ENCODE data around the gene TRPM4. TPM values are rescaled to one million over a fixed set of nuclear protein-coding genes. Genes with fewer than 3 reads are reported as not detected.
A peak's percentile ranks its signal among the peaks of the same experiment; 100 is the strongest.

Gene TRPM4
- total and polyA plus RNA-seq, 2 donors (not counting 3 experiments of a cell fraction or from before 2014, with no cell fraction given): 17.6 to 38.9 TPM

GRCh38 chr19:49194408-49194807, 36.8 kb downstream of the TRPM4 start:
- H3K36me3 ChIP-seq (ENCODE audit: control insufficient read depth in 2 of 2, extremely low read depth in 1 of 2, insufficient read depth in 2 of 2, low read length in 2 of 2): peaks cover 0 to 2% of the 10 kb centered on the region in 2 experiments
- no peak for TF ChIP-seq JUN (IDR thresholded peaks at IDR 0.05; ENCODE audit: borderline replicate concordance, insufficient read depth, insufficient read length, low read depth)
- no peak for TF ChIP-seq GATA2 (IDR thresholded peaks at IDR 0.05; ENCODE audit: insufficient read depth, insufficient read length, low read depth, low read length)
- TF ChIP-seq FOS (IDR thresholded peaks at IDR 0.05; ENCODE audit: borderline replicate concordance, insufficient read depth, low read length): no peak
- TF ChIP-seq MYC (IDR thresholded peaks at IDR 0.05; ENCODE audit: low read depth, low read length): no peak
- no peak for TF ChIP-seq MAX (IDR thresholded peaks at IDR 0.05; ENCODE audit: insufficient read depth, insufficient read length)
- TF ChIP-seq CTCF (IDR thresholded peaks at IDR 0.05; ENCODE audit: extremely low read depth in 1 of 2, insufficient read depth in 1 of 2, low read depth in 1 of 2, low read length in 2 of 2): no peak
- TF ChIP-seq EZH2 (IDR thresholded peaks at IDR 0.05; ENCODE audit: borderline replicate concordance, low read depth, low read length, severe bottlenecking): no peak
- no peak for TF ChIP-seq POLR2AphosphoS5 (IDR thresholded peaks at IDR 0.05; ENCODE audit: insufficient read depth, low read depth, low read length)
- no peak for TF ChIP-seq POLR2A (IDR thresholded peaks at IDR 0.05; ENCODE audit: low read depth, low read length)
- H3K27me3 ChIP-seq (ENCODE audit: control insufficient read depth in 2 of 2, insufficient read depth in 2 of 2, low read length in 2 of 2): no peaks in the 10 kb centered on the region
- intact Hi-C loops (cut with micrococcal nuclease): no loop called here
- no peak overlapping the region for H3K9ac ChIP-seq (replicated peaks; ENCODE audit: extremely low read depth, insufficient read depth, low read length)
- DNase-seq (ENCODE audit: low read depth, low spot score) (no peak), FAIRE-seq (peak; percentile 43)
- no peaks in the 10 kb centered on the region for H4K20me1 ChIP-seq (replicated peaks; ENCODE audit: control insufficient read depth, extremely low read depth, insufficient read depth, low read length)
- ChIA-PET POLR2A (no interaction called here), CTCF (interaction anchor here (1.8 kb wide), 1 partner anchor 97 kb away, joined by 5 read pairs; no protein-coding TSS in a partner anchor)
- no peak overlapping the region for H2AFZ ChIP-seq (ENCODE audit: low read depth, low read length)
- no peaks in the 10 kb centered on the region for H3K79me2 ChIP-seq (ENCODE audit: control insufficient read depth, insufficient read depth, low read length)
- peaks cover 13% of the 10 kb centered on the region for H3K4me1 ChIP-seq (ENCODE audit: control insufficient read depth, extremely low read depth, insufficient read depth, low read length)
- no peak overlapping the region for H3K4me3 ChIP-seq (replicated peaks in 1 of 3; ENCODE audit: insufficient read depth in 1 of 3, low read depth in 1 of 3, low read length in 3 of 3)
- dilution Hi-C loops (cut with MboI; ENCODE audit: extremely low pct_ligation_motif_present, low sequenced_read_pairs): no loop called here
- H3K9me3 ChIP-seq (replicated peaks; ENCODE audit: control insufficient read depth, insufficient read depth, low read length): no peaks in the 10 kb centered on the region
- H3K9me1 ChIP-seq (replicated peaks; ENCODE audit: control insufficient read depth, extremely low read depth, insufficient read depth, low read length): no peaks in the 10 kb centered on the region
- no peak overlapping the region for H3K4me2 ChIP-seq (ENCODE audit: insufficient read depth, low read length)
- BruUV-seq (replicated peaks): no TSS peak
- no peak overlapping the region for H3K27ac ChIP-seq (ENCODE audit: insufficient read depth, low read depth, low read length)

Measured in endothelial cell of umbilical vein (primary cell).